ENCODE results near the gene ARF3. TPM values are rescaled to one million over a fixed set of nuclear protein-coding genes. Genes with fewer than 3 reads are reported as not detected.
A peak's percentile ranks its signal among the peaks of the same experiment; 100 is the strongest.
"Not testable (repeated sequence)": the region's sequence is repeated elsewhere in the genome, so short reads cannot be mapped to it uniquely, and the experiment has no call there.

The ARF3 gene
- total RNA-seq, 1 donor from 2014 or later, result 36.3 TPM

- DNase-seq (ENCODE audit: low read depth in 2 of 2), result no peak
These were observed 26.8 kb downstream of the ARF3 start for GRCh38 chr12:48930475-48930874.

- no peak for DNase-seq (ENCODE audit: low read depth in 2 of 2)
These were observed 27.7 kb downstream of the ARF3 start for GRCh38 chr12:48929551-48929950.

- no peak for DNase-seq (ENCODE audit: low read depth in 2 of 2)
These were observed 30.0 kb downstream of the ARF3 start for GRCh38 chr12:48927261-48927660.

GRCh38 chr12:48925304-48926011 lies 31.8 kb downstream of the ARF3 start, which contains the start of gene FKBP11:
Gene FKBP11, minus strand, starts transcription at chr12:48925492. Its CDS starts 64 bp downstream, at chr12:48925428.
- peak; percentile 66 to 69 for DNase-seq (ENCODE audit: low read depth in 2 of 2)

- peak; percentile 67 to 72 for DNase-seq (ENCODE audit: low read depth in 2 of 2)
These were observed 32.5 kb downstream of the ARF3 start for GRCh38 chr12:48924617-48925303.

- DNase-seq (ENCODE audit: low read depth in 2 of 2), result no peak
These were observed 34.2 kb downstream of the ARF3 start for GRCh38 chr12:48923117-48923516.

- DNase-seq (ENCODE audit: low read depth in 2 of 2), result no peak
These were observed 39.3 kb downstream of the ARF3 start for GRCh38 chr12:48917857-48918537.

- DNase-seq (ENCODE audit: low read depth in 2 of 2), result no peak
These were observed 47.1 kb downstream of the ARF3 start for GRCh38 chr12:48910196-48910595.

GRCh38 chr12:48909698-48910097 lies 47.6 kb downstream of the ARF3 start:
- DNase-seq (ENCODE audit: low read depth in 2 of 2), result not testable (repeated sequence)

GRCh38 chr12:48907245-48907644 lies 50.0 kb downstream of the ARF3 start:
- no peak for DNase-seq (ENCODE audit: low read depth in 2 of 2)

- DNase-seq (ENCODE audit: low read depth in 2 of 2), result peak; percentile 87 to 88
These were observed 53.3 kb downstream of the ARF3 start for GRCh38 chr12:48903982-48904411.

GRCh38 chr12:48903363-48903981 lies 53.8 kb downstream of the ARF3 start:
- peak in 1 of 2 donors; percentile 72 for DNase-seq (ENCODE audit: low read depth in 2 of 2)

- DNase-seq (ENCODE audit: low read depth in 2 of 2), result no peak
These were observed 56.0 kb downstream of the ARF3 start for GRCh38 chr12:48901278-48901677.

- DNase-seq (ENCODE audit: low read depth in 2 of 2), result no peak
These were observed 57.6 kb downstream of the ARF3 start for GRCh38 chr12:48899651-48900050.

- DNase-seq (ENCODE audit: low read depth in 2 of 2), result no peak
These were observed 63.0 kb downstream of the ARF3 start for GRCh38 chr12:48894271-48894670.

GRCh38 chr12:48890657-48891418 lies 66.4 kb downstream of the ARF3 start:
- peak; percentile 81 to 83 for DNase-seq (ENCODE audit: low read depth in 2 of 2)

- no peak for DNase-seq (ENCODE audit: low read depth in 2 of 2)
These were observed 67.6 kb downstream of the ARF3 start for GRCh38 chr12:48889679-48890078.
